T1000 (cell line): ENCODE results near the gene NCKAP1.
"Not testable (repeated sequence)": the region's sequence is repeated elsewhere in the genome, so short reads cannot be mapped to it uniquely, and the experiment has no call there.

Experiments used
- DNase-seq: peaks from one replicate; lab custom pipeline; 2025; ENCODE audit warnings: mixed read lengths; lab: John Stamatoyannopoulos, UW

NCKAP1 gene

GRCh38 chr2:182912518-182912915 lies 125.7 kb downstream of the NCKAP1 start:
- DNase-seq: no peak

GRCh38 chr2:182911813-182912517 lies 126.3 kb downstream of the NCKAP1 start:
- DNase-seq: no peak

GRCh38 chr2:182910965-182911364 lies 127.3 kb downstream of the NCKAP1 start:
- no peak for DNase-seq

- no peak for DNase-seq
These were observed 131.0 kb downstream of the NCKAP1 start for GRCh38 chr2:182907081-182907830.

GRCh38 chr2:182906454-182906853 lies 131.8 kb downstream of the NCKAP1 start:
- DNase-seq: no peak

- no peak for DNase-seq
These were observed 133.4 kb downstream of the NCKAP1 start for GRCh38 chr2:182904844-182905243.

- no peak for DNase-seq
These were observed 134.7 kb downstream of the NCKAP1 start for GRCh38 chr2:182903566-182903965.

- DNase-seq: no peak
These were observed 136.5 kb downstream of the NCKAP1 start for GRCh38 chr2:182901748-182902147.

- DNase-seq: no peak
These were observed 139.5 kb downstream of the NCKAP1 start for GRCh38 chr2:182898718-182899117.

GRCh38 chr2:182897137-182897536 lies 141.1 kb downstream of the NCKAP1 start:
- DNase-seq: no peak

- no peak for DNase-seq
These were observed 142.5 kb downstream of the NCKAP1 start for GRCh38 chr2:182895798-182896197.

- DNase-seq: no peak
These were observed 143.1 kb downstream of the NCKAP1 start for GRCh38 chr2:182895169-182895568.

GRCh38 chr2:182894174-182894573 lies 144.1 kb downstream of the NCKAP1 start:
- no peak for DNase-seq

- no peak for DNase-seq
These were observed 144.6 kb downstream of the NCKAP1 start for GRCh38 chr2:182893666-182894065.

- not testable (repeated sequence) for DNase-seq
These were observed 145.2 kb downstream of the NCKAP1 start for GRCh38 chr2:182893035-182893434.

GRCh38 chr2:182891611-182892010 lies 146.6 kb downstream of the NCKAP1 start:
- DNase-seq: no peak

GRCh38 chr2:182890773-182891378 lies 147.4 kb downstream of the NCKAP1 start:
- DNase-seq: no peak

- DNase-seq: no peak
These were observed 148.0 kb downstream of the NCKAP1 start for GRCh38 chr2:182890305-182890704.

- no peak for DNase-seq
These were observed 150.4 kb downstream of the NCKAP1 start for GRCh38 chr2:182887753-182888415.

- DNase-seq: no peak
These were observed 151.2 kb downstream of the NCKAP1 start for GRCh38 chr2:182887093-182887492.

- DNase-seq: no peak
These were observed 152.5 kb downstream of the NCKAP1 start for GRCh38 chr2:182885771-182886170.

GRCh38 chr2:182883451-182883850 lies 154.8 kb downstream of the NCKAP1 start:
- DNase-seq: no peak
